CD14-positive monocyte (primary cell): Measurements from ENCODE around the gene SH2D1A. TPM values are rescaled to one million over a fixed set of nuclear protein-coding genes. Genes with fewer than 3 reads are reported as not detected.

ENCODE experiments used
- DNase-seq, 3 donors: peaks; one replicate each; pipeline ENCODE4 v3.0.0-alpha.2; 2011 to 2022
- H2AFZ ChIP-seq: 2 replicates; pipeline ENCODE4 v1.6.0; 2012; ENCODE audit warnings: mild to moderate bottlenecking, low read depth, low read length, inconsistent platforms; ENCODE audit not compliant: insufficient read depth, poor library complexity, severe bottlenecking
- H3K27ac ChIP-seq, 2 donors: 1 replicate in 1 of 2; 2 replicates in 1 of 2; pipeline ENCODE4 v1.5.1; 2012 to 2013; ENCODE audit warnings: low read length in 2 of 2, control low read depth in 1 of 2, inconsistent platforms in 1 of 2, low read depth in 1 of 2, mild to moderate bottlenecking in 1 of 2
- H3K27me3 ChIP-seq, 2 donors: one replicate each; pipeline versions ENCODE4 v1.6.0 to v1.6.1; 2011 to 2013; ENCODE audit warnings: low read length in 2 of 2; ENCODE audit not compliant: control insufficient read depth in 2 of 2, insufficient read depth in 2 of 2
- H3K36me3 ChIP-seq, 2 donors: replicated peaks in 1 of 2; 1 replicate in 1 of 2; 2 replicates in 1 of 2; pipeline versions ENCODE4 v1.5.1 to v1.6.1; 2012 to 2013; ENCODE audit warnings: low read length in 2 of 2, control low read depth in 1 of 2, inconsistent platforms in 1 of 2, mild to moderate bottlenecking in 1 of 2; ENCODE audit not compliant: insufficient read depth in 2 of 2, control insufficient read depth in 1 of 2
- H3K4me1 ChIP-seq, 2 donors: 1 replicate in 1 of 2; 2 replicates in 1 of 2; pipeline versions ENCODE4 v1.5.1 to v1.6.1; 2012 to 2013; ENCODE audit warnings: low read length in 2 of 2, control low read depth in 1 of 2, inconsistent platforms in 1 of 2, mild to moderate bottlenecking in 1 of 2, moderate library complexity in 1 of 2; ENCODE audit not compliant: insufficient read depth in 2 of 2, control insufficient read depth in 1 of 2
- H3K4me2 ChIP-seq: replicated peaks from 2 replicates; pipeline ENCODE3; 2012; ENCODE audit warnings: low read length, moderate library complexity, mild to moderate bottlenecking; ENCODE audit not compliant: poor library complexity, severe bottlenecking; ENCODE audit errors: extremely low read depth
- H3K4me3 ChIP-seq, 3 experiments: fragments of 200-600 bp in 1 of 3; sonication (generic) in 1 of 3; replicated peaks in 1 of 3; 1 replicate in 2 of 3; 2 replicates in 1 of 3; pipeline ENCODE4 v1.5.1; 2011 to 2013; ENCODE audit warnings: low read length in 3 of 3, mild to moderate bottlenecking in 3 of 3, control low read depth in 2 of 3, low read depth in 2 of 3, inconsistent platforms in 1 of 3, moderate library complexity in 1 of 3
- H3K79me2 ChIP-seq: 2 replicates; pipeline ENCODE4 v1.6.0; 2012; ENCODE audit warnings: mild to moderate bottlenecking, control low read depth, inconsistent platforms, low read length, moderate library complexity; ENCODE audit not compliant: insufficient read depth
- H3K9ac ChIP-seq: 2 replicates; pipeline ENCODE4 v1.6.0; 2017; ENCODE audit warnings: low read length, mild to moderate bottlenecking; ENCODE audit not compliant: insufficient read depth, poor library complexity, severe bottlenecking
- H3K9me3 ChIP-seq, 2 donors: replicated peaks in 1 of 2; 1 replicate in 1 of 2; 2 replicates in 1 of 2; pipeline versions ENCODE4 v1.5.1 to v1.6.1; 2012 to 2013; ENCODE audit warnings: low read length in 2 of 2, control low read depth in 1 of 2; ENCODE audit not compliant: control insufficient read depth in 1 of 2, insufficient read depth in 1 of 2
- H4K20me1 ChIP-seq: 2 replicates; pipeline ENCODE4 v1.6.0; 2012; ENCODE audit warnings: mild to moderate bottlenecking, low read length, control low read depth, moderate library complexity; ENCODE audit not compliant: insufficient read depth
- H3K27ac Mint-ChIP-seq, 7 donors: one replicate each; pipeline ENCODE4 v1.8.0; 2020; ENCODE audit warnings: mild to moderate bottlenecking in 7 of 7, mixed read lengths in 7 of 7, moderate library complexity in 6 of 7, inconsistent platforms in 2 of 7
- H3K27me3 Mint-ChIP-seq, 3 donors: one replicate each; pipeline ENCODE4 v1.8.0; 2021 to 2022; ENCODE audit warnings: low read depth in 3 of 3, mild to moderate bottlenecking in 3 of 3, mixed read lengths in 3 of 3, moderate library complexity in 3 of 3, inconsistent platforms in 1 of 3
- H3K36me3 Mint-ChIP-seq, 2 donors: one replicate each; pipeline ENCODE4 v1.8.0; 2020; ENCODE audit warnings: mixed read lengths in 2 of 2, inconsistent platforms in 1 of 2, mild to moderate bottlenecking in 1 of 2
- H3K4me1 Mint-ChIP-seq: one replicate; pipeline ENCODE4 v1.8.0; 2020; ENCODE audit warnings: mild to moderate bottlenecking, mixed read lengths
- H3K4me3 Mint-ChIP-seq, 2 donors: one replicate each; pipeline ENCODE4 v1.8.0; 2020; ENCODE audit warnings: mild to moderate bottlenecking in 2 of 2, mixed read lengths in 2 of 2, moderate library complexity in 1 of 2
- H3K9me3 Mint-ChIP-seq, 7 donors: one replicate each; pipeline ENCODE4 v1.8.0; 2020 to 2022; ENCODE audit warnings: mixed read lengths in 7 of 7, mild to moderate bottlenecking in 6 of 7, moderate library complexity in 6 of 7, inconsistent platforms in 2 of 7
- CTCF ChIP-seq: fragments of 200-600 bp; IDR thresholded peaks from one replicate; pipeline ENCODE4 v1.8.0; 2022; ENCODE audit warnings: antibody characterized with exemption, mild to moderate bottlenecking
- WGBS: methylation state at CpG from one replicate; pipeline ENCODE4 v1.1.5; 2013; ENCODE audit warnings: missing lambda C conversion rate; ENCODE audit not compliant: insufficient coverage; 5-methylcytosine and 5-hydroxymethylcytosine counted together
- intact Hi-C, 2 donors: fragments of 100-400 bp; cut with micrococcal nuclease; formaldehyde crosslinking; loops; one replicate each; pipeline versions ENCODE4 v1.15.0 to v1.15.1; 2023
- polyA plus RNA-seq, 3 donors: library from polyadenylated mRNA; depleted of rRNA in 1 of 3; unstranded in 2 of 3; stranded (reverse) in 1 of 3; fragments of 300-500 nt in 2 of 3; fragments of >200 nt in 1 of 3; fragmentation: Illumina TruSeq in 2 of 3; gene quantifications; 1 replicate in 2 of 3; 2 replicates in 1 of 3; pipeline ENCODE4 v1.2.3, GENCODE V29; 2012 to 2021
- small RNA-seq: library from RNA; depleted of rRNA; stranded (forward); fragments of <200 nt; gene quantifications from one replicate; pipeline ENCODE3, GENCODE V24; 2012; ENCODE audit warnings: low read depth; ENCODE audit not compliant: insufficient read length

SH2D1A gene
- polyA plus RNA-seq, 3 donors = 0.24 TPM; not detected in 2

DNA sequence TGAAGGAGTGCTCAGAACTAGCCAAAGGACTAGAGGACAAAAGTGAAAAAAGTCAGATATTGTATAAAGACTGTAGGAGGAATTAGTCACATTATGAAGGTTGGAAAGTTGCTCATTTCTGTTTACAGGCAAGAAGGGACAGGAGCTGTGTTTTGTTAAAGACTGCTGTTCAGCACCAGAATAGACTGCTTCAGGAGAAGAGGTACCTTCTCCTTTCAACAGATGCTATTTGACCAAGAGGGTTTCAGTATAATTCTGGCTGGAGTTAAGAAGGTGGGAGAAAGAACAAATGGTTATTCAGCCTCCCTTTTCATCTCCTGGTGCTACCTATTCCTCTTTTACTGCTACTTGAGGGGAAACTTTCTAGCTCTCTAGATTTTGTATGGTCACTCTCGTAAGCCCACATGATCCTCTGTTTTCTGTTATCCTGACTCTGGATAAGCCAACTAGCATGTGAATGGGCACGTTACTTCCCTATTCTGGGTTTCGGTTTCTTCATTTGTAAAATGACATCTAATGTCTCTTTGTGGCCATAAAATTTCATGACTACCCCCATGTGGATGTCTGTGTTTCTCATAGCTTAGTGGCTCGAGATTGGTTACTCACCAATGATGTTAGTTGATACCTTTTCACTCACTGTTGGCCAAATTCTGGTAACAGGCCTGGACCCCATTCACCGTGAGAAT is 68.9 kb downstream of the SH2D1A start:
- Histone ChIP-seq H3K27me3 (no peaks in the 10 kb centered on the region), H2AFZ (no peak overlapping the region), H3K4me3 (no peak overlapping the region), H3K36me3 (no peaks in the 10 kb centered on the region), H4K20me1 (no peaks in the 10 kb centered on the region), H3K9ac (no peak overlapping the region), H3K4me2 (no peak overlapping the region), H3K79me2 (no peaks in the 10 kb centered on the region), H3K9me3 (no peaks in the 10 kb centered on the region), H3K4me1 (no peaks in the 10 kb centered on the region), H3K27ac (no peak overlapping the region)
- H3K9me3 Mint-ChIP-seq = peaks cover 0 to 4% (median 0%) of the 10 kb centered on the region in 7 donors
- H3K36me3 Mint-ChIP-seq = no peaks in the 10 kb centered on the region
- WGBS = no CpG with 5 or more reads among the region's 5 CpGs
- no peak overlapping the region for H3K4me3 Mint-ChIP-seq
- peak; percentile 1 to 47 (median 18) for DNase-seq
- TF ChIP-seq CTCF = no peak
- H3K27me3 Mint-ChIP-seq = peaks cover 0 to 2% (median 0%) of the 10 kb centered on the region in 3 donors
- intact Hi-C loops = no loop called here
- H3K4me1 Mint-ChIP-seq = no peaks in the 10 kb centered on the region
- no peak overlapping the region for H3K27ac Mint-ChIP-seq

- H3K4me2 ChIP-seq = no peak overlapping the region
- no peak overlapping the region for H3K27ac ChIP-seq
- no peak for TF ChIP-seq CTCF
- H3K4me3 Mint-ChIP-seq = no peak overlapping the region
- no peak overlapping the region for H3K27ac Mint-ChIP-seq
- no peaks in the 10 kb centered on the region for H3K36me3 Mint-ChIP-seq
- no peaks in the 10 kb centered on the region for H4K20me1 ChIP-seq
- peaks cover 1 to 6% (median 2%) of the 10 kb centered on the region in 7 donors for H3K9me3 Mint-ChIP-seq
- no peak overlapping the region for H3K9ac ChIP-seq
- no peaks in the 10 kb centered on the region for H3K9me3 ChIP-seq
- H3K4me1 Mint-ChIP-seq = no peaks in the 10 kb centered on the region
- no peaks in the 10 kb centered on the region for H3K79me2 ChIP-seq
- H2AFZ ChIP-seq = no peak overlapping the region
- intact Hi-C loops = no loop called here
- no peak overlapping the region for H3K4me3 ChIP-seq
- no peaks in the 10 kb centered on the region for H3K27me3 ChIP-seq
- no peaks in the 10 kb centered on the region for H3K36me3 ChIP-seq
- peaks cover 0 to 3% (median 0%) of the 10 kb centered on the region in 3 donors for H3K27me3 Mint-ChIP-seq
- no peaks in the 10 kb centered on the region for H3K4me1 ChIP-seq
- no peak for DNase-seq
- WGBS = 100% methylated on average over 3 of the region's 15 CpGs
Observed at GRCh38 chrX:124421898-124422655, 75.7 kb downstream of the SH2D1A start.

Small RNA genes within 50 kb of the gene (small RNA-seq; reads per million reads assigned to genes)
- not detected for gene AL022718.1

Other genes with a start within 250 kb of the SH2D1A start
- gene TEX13D, start 13.9 kb upstream of the SH2D1A start, polyA plus RNA-seq = not detected